WTC11 (cell line): ENCODE data around the gene TBC1D22A. TPM values are rescaled to one million over a fixed set of nuclear protein-coding genes. Genes with fewer than 3 reads are reported as not detected.
A peak's percentile ranks its signal among the peaks of the same experiment; 100 is the strongest.

ENCODE experiments used
- ATAC-seq: fragments of 200-7000 bp; cut with Tn5 transposase; 2 replicates; pipeline ENCODE4 v1.10.0; 2021; ENCODE audit warnings: mild to moderate bottlenecking, moderate library complexity
- CTCF ChIA-PET: fragments of 300-600 bp; sonication (Branson Sonifier 250); formaldehyde crosslinking; loops from one replicate; lab custom pipeline; 2021; ENCODE audit warnings: antibody characterized with exemption; lab: Charles Lee
- POLR2A ChIA-PET: fragments of 350-600 bp; sonication (Branson Sonifier 250); formaldehyde crosslinking; loops from one replicate; lab custom pipeline; 2021; ENCODE audit warnings: antibody characterized with exemption; lab: Charles Lee
- DNase-seq: peaks from one replicate; pipeline ENCODE4 v3.0.0; 2021; ENCODE audit warnings: low spot score
- H3K27ac Mint-ChIP-seq: 2 replicates; pipeline ENCODE4 v1.8.0; 2021; ENCODE audit warnings: mixed read lengths
- H3K27me3 Mint-ChIP-seq: 2 replicates; pipeline ENCODE4 v1.8.0; 2021; ENCODE audit warnings: low read depth, mild to moderate bottlenecking, moderate library complexity, mixed read lengths
- H3K36me3 Mint-ChIP-seq: 2 replicates; pipeline ENCODE4 v1.8.0; 2021; ENCODE audit warnings: mixed read lengths
- H3K4me1 Mint-ChIP-seq: 2 replicates; pipeline ENCODE4 v1.8.0; 2022; ENCODE audit warnings: mixed read lengths
- H3K4me3 Mint-ChIP-seq: 2 replicates; pipeline ENCODE4 v1.8.0; 2021; ENCODE audit warnings: mild to moderate bottlenecking, moderate library complexity, mixed read lengths
- H3K9me3 Mint-ChIP-seq: 2 replicates; pipeline ENCODE4 v1.8.0; 2021; ENCODE audit warnings: mixed read lengths
- ATF2 ChIP-seq: sonication (generic); formaldehyde crosslinking; IDR thresholded peaks from 2 replicates; pipeline ENCODE4 v1.8.1; 2022; ENCODE audit warnings: low read depth, missing genetic modification reagents, borderline replicate concordance
- CREB1 ChIP-seq: sonication (generic); formaldehyde crosslinking; IDR thresholded peaks from 2 replicates; pipeline ENCODE4 v1.8.0; 2023; ENCODE audit warnings: mild to moderate bottlenecking, missing genetic modification reagents
- EMX1 ChIP-seq: fragments of 250-450 bp; sonication (Bioruptor Pico); IDR thresholded peaks from 2 replicates; pipeline ENCODE4 v1.8.0; 2021; ENCODE audit warnings: mild to moderate bottlenecking
- KAT7 ChIP-seq: sonication (generic); formaldehyde crosslinking; IDR thresholded peaks from 2 replicates; pipeline ENCODE4 v1.8.1; 2023; ENCODE audit warnings: missing genetic modification reagents, mild to moderate bottlenecking, borderline replicate concordance
- NR1H2 ChIP-seq: sonication (generic); formaldehyde crosslinking; IDR thresholded peaks from 2 replicates; pipeline ENCODE4 v1.9.0; 2021; ENCODE audit warnings: mild to moderate bottlenecking, moderate library complexity, missing genetic modification reagents
- TCF7 ChIP-seq: sonication (generic); formaldehyde crosslinking; IDR thresholded peaks from 2 replicates; pipeline ENCODE4 v1.8.0; 2022; ENCODE audit warnings: mild to moderate bottlenecking, low read depth, missing genetic modification reagents, moderate library complexity
- ZNF396 ChIP-seq: fragments of 250-450 bp; sonication (Bioruptor Pico); IDR thresholded peaks from 2 replicates; pipeline ENCODE4 v1.8.0; 2021; ENCODE audit warnings: mild to moderate bottlenecking, moderate library complexity, borderline replicate concordance
- total RNA-seq: library from RNA; stranded (reverse); gene quantifications from 3 replicates; pipeline ENCODE4 v1.2.3, GENCODE V29; 2021
- TF ChIP-seq, protein P1 (sequence below): sonication (generic); formaldehyde crosslinking; IDR thresholded peaks from 2 replicates; pipeline ENCODE4 v1.8.1; 2022; ENCODE audit warnings: low read depth, mild to moderate bottlenecking, moderate library complexity, missing genetic modification reagents, borderline replicate concordance
- TF ChIP-seq, protein P2 (sequence below): fragments of 250-450 bp; sonication (Bioruptor Pico); IDR thresholded peaks from 2 replicates; pipeline ENCODE4 v1.9.0; 2021; ENCODE audit warnings: mild to moderate bottlenecking, borderline replicate concordance
- TF ChIP-seq, protein P3 (sequence below): sonication (generic); formaldehyde crosslinking; IDR thresholded peaks from 2 replicates; pipeline ENCODE4 v1.8.1; 2023; ENCODE audit warnings: mild to moderate bottlenecking, missing genetic modification reagents

Gene TBC1D22A
- total RNA-seq, 1 experiment from 2014 or later = 18.1 TPM

- TF ChIP-seq, protein P1, sequence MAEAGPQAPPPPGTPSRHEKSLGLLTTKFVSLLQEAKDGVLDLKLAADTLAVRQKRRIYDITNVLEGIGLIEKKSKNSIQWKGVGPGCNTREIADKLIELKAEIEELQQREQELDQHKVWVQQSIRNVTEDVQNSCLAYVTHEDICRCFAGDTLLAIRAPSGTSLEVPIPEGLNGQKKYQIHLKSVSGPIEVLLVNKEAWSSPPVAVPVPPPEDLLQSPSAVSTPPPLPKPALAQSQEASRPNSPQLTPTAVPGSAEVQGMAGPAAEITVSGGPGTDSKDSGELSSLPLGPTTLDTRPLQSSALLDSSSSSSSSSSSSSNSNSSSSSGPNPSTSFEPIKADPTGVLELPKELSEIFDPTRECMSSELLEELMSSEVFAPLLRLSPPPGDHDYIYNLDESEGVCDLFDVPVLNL (CRISPR knock-in tag) = no peak
- TF ChIP-seq, protein P2, sequence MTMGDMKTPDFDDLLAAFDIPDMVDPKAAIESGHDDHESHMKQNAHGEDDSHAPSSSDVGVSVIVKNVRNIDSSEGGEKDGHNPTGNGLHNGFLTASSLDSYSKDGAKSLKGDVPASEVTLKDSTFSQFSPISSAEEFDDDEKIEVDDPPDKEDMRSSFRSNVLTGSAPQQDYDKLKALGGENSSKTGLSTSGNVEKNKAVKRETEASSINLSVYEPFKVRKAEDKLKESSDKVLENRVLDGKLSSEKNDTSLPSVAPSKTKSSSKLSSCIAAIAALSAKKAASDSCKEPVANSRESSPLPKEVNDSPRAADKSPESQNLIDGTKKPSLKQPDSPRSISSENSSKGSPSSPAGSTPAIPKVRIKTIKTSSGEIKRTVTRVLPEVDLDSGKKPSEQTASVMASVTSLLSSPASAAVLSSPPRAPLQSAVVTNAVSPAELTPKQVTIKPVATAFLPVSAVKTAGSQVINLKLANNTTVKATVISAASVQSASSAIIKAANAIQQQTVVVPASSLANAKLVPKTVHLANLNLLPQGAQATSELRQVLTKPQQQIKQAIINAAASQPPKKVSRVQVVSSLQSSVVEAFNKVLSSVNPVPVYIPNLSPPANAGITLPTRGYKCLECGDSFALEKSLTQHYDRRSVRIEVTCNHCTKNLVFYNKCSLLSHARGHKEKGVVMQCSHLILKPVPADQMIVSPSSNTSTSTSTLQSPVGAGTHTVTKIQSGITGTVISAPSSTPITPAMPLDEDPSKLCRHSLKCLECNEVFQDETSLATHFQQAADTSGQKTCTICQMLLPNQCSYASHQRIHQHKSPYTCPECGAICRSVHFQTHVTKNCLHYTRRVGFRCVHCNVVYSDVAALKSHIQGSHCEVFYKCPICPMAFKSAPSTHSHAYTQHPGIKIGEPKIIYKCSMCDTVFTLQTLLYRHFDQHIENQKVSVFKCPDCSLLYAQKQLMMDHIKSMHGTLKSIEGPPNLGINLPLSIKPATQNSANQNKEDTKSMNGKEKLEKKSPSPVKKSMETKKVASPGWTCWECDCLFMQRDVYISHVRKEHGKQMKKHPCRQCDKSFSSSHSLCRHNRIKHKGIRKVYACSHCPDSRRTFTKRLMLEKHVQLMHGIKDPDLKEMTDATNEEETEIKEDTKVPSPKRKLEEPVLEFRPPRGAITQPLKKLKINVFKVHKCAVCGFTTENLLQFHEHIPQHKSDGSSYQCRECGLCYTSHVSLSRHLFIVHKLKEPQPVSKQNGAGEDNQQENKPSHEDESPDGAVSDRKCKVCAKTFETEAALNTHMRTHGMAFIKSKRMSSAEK (CRISPR knock-in tag) = no peak
- no peak for TF ChIP-seq EMX1 (CRISPR knock-in tag)
- no peak for TF ChIP-seq TCF7 (CRISPR knock-in tag)
These were observed 338.3 kb downstream of the TBC1D22A start (continued) for GRCh38 chr22:47100646-47101200.

DNA sequence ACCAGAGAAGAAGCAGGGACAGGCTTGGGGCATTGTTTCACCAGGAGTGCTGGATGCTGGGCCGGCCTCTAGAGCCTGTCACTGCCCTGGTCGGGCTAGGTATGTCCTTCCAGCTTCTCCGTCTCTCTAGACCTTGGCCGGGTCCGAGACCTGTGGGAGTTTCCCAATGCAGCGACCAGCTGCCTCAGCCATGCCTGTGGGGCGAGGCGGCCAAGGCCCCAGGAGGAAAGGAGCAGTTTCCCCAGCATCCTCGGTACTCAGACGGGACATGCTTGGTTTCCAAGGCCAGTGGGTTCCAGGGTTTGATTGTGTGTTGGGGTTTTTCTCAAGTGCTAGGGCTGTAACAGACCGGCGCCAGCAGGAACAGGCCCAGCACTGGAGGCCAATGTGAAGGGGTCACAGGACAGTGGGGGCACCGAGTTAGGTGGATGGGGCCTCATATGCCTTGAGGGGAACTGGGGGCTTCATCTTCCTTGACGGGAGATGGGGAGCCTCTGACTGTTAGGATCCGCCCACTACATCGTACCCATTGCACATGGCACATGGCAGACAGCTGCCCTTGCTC is 339.0 kb downstream of the TBC1D22A start:
- TF ChIP-seq NR1H2 = no peak
- TF ChIP-seq, protein P3, sequence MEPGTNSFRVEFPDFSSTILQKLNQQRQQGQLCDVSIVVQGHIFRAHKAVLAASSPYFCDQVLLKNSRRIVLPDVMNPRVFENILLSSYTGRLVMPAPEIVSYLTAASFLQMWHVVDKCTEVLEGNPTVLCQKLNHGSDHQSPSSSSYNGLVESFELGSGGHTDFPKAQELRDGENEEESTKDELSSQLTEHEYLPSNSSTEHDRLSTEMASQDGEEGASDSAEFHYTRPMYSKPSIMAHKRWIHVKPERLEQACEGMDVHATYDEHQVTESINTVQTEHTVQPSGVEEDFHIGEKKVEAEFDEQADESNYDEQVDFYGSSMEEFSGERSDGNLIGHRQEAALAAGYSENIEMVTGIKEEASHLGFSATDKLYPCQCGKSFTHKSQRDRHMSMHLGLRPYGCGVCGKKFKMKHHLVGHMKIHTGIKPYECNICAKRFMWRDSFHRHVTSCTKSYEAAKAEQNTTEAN (CRISPR knock-in tag) = no peak
- TF ChIP-seq CREB1 (CRISPR knock-in tag) = no peak
- no peak for TF ChIP-seq ZNF396 (CRISPR knock-in tag)
- TF ChIP-seq KAT7 = no peak
- TF ChIP-seq TCF7 (CRISPR knock-in tag) = no peak
- no peak for TF ChIP-seq ATF2
- TF ChIP-seq, protein P2 (CRISPR knock-in tag) = no peak
- DNase-seq (no peak), ATAC-seq (no peak)
- H3K9me3 Mint-ChIP-seq = peaks cover 5% of the 10 kb centered on the region; the same call in 1 of the 2 replicates
- CTCF ChIA-PET = interaction anchor here (1.0 kb wide), 1 partner anchor 303 kb away, joined by 3 read pairs; no protein-coding TSS in a partner anchor
- no peaks in the 10 kb centered on the region for H3K27me3 Mint-ChIP-seq
- H3K27ac Mint-ChIP-seq = peak overlapping the region; percentile 92
- H3K4me3 Mint-ChIP-seq = no peak overlapping the region
- peaks cover 56% of the 10 kb centered on the region for H3K4me1 Mint-ChIP-seq
- no peaks in the 10 kb centered on the region for H3K36me3 Mint-ChIP-seq
- POLR2A ChIA-PET = no interaction called here
